K562 (cell line): ENCODE data around the gene BCL3. TPM values are rescaled to one million over a fixed set of nuclear protein-coding genes. Genes with fewer than 3 reads are reported as not detected.
"Not testable (repeated sequence)": the region's sequence is repeated elsewhere in the genome, so short reads cannot be mapped to it uniquely, and the experiment has no call there.

ENCODE experiments used
- ATAC-seq: fragments of 200-7000 bp; cut with Tn5 transposase; 3 replicates; pipeline ENCODE4 v1.9.1; 2020; ENCODE audit warnings: moderate library complexity
- BruUV-seq: library from RNA; stranded (reverse); fragments of 400-500 nt; replicated peaks from 2 replicates; lab custom pipeline; 2021; lab: Mats Ljungman, UMichigan
- CTCF ChIA-PET: fragments of 300-600 bp; formaldehyde crosslinking; extraction: SDS; loops from one replicate; lab custom pipeline; 2021; ENCODE audit warnings: low intra/inter-chr PET ratio; lab: Yijun Ruan, JAX
- POLR2A ChIA-PET: fragments of 300-600, 350-650 bp; sonication (Branson Sonifier 250); formaldehyde crosslinking; extraction: SDS; loops from one replicate; lab custom pipeline; 2021; ENCODE audit warnings: antibody characterized with exemption, inconsistent platforms; lab: Yijun Ruan, JAX
- DNase-seq, 4 experiments: peaks; one replicate each; pipeline versions ENCODE4 v3.0.0 to v3.0.0-alpha.2; 2011 to 2018; ENCODE audit warnings: low spot score in 3 of 4, mixed read lengths in 3 of 4; ENCODE audit errors: extremely low read depth in 1 of 4
- FAIRE-seq: peaks from 2 replicates; lab custom pipeline; 2011; peaks lifted over from hg19 to GRCh38; lab: Jason Lieb, UNC
- H2AFZ ChIP-seq: 2 replicates; pipeline ENCODE4 v1.6.0; 2011; ENCODE audit warnings: low read depth, low read length, control low read depth, inconsistent platforms
- H3K27ac ChIP-seq: fragments of 200-600 bp; 3 replicates; pipeline ENCODE4 v1.8.0; 2011; ENCODE audit warnings: low read depth, mild to moderate bottlenecking, control low read depth, inconsistent platforms, low read length, moderate library complexity, mixed read lengths; ENCODE audit errors: extremely low read depth
- H3K27me3 ChIP-seq, 2 experiments: fragments of 300-600 bp in 1 of 2; 2 replicates in 1 of 2; 3 replicates in 1 of 2; pipeline versions ENCODE4 v1.6.0 to v1.8.0; 2011; ENCODE audit warnings: inconsistent platforms in 2 of 2, low read length in 2 of 2, mild to moderate bottlenecking in 1 of 2, mixed read lengths in 1 of 2, moderate library complexity in 1 of 2; ENCODE audit not compliant: control insufficient read depth in 2 of 2, insufficient read depth in 2 of 2
- H3K36me3 ChIP-seq: fragments of 300-600 bp; 3 replicates; pipeline ENCODE4 v1.8.0; 2011; ENCODE audit warnings: mild to moderate bottlenecking, low read length, inconsistent platforms; ENCODE audit not compliant: control insufficient read depth, insufficient read depth
- H3K4me1 ChIP-seq, 2 experiments: fragments of 200-600 bp in 1 of 2; replicated peaks in 1 of 2; 2 replicates in 1 of 2; 3 replicates in 1 of 2; pipeline versions ENCODE4 v1.5.1 to v1.8.0; 2011; ENCODE audit warnings: inconsistent platforms in 2 of 2, low read length in 2 of 2, mild to moderate bottlenecking in 1 of 2, mixed read lengths in 1 of 2, moderate library complexity in 1 of 2; ENCODE audit not compliant: control insufficient read depth in 2 of 2, insufficient read depth in 2 of 2
- H3K4me2 ChIP-seq: 2 replicates; pipeline ENCODE4 v1.6.1; 2011; ENCODE audit warnings: low read length, control low read depth, inconsistent platforms, mixed read lengths; ENCODE audit not compliant: insufficient read depth
- H3K4me3 ChIP-seq: fragments of 200-600 bp; sonication (generic), shearing (Covaris generic); 2 replicates; pipeline ENCODE4 v1.5.1; 2016; ENCODE audit warnings: control low read depth, inconsistent platforms
- H3K79me2 ChIP-seq: fragments of 200-600 bp; 3 replicates; pipeline ENCODE4 v1.8.0; 2011; ENCODE audit warnings: low read length, inconsistent platforms; ENCODE audit not compliant: control insufficient read depth, insufficient read depth
- H3K9ac ChIP-seq, 2 experiments: 2 replicates each; pipeline versions ENCODE4 v1.6.0 to v1.6.1; 2011; ENCODE audit warnings: low read depth in 2 of 2, low read length in 2 of 2, control low read depth in 1 of 2, inconsistent platforms in 1 of 2, mild to moderate bottlenecking in 1 of 2, mixed read lengths in 1 of 2; ENCODE audit not compliant: insufficient read depth in 1 of 2
- H3K9me1 ChIP-seq: one replicate; pipeline ENCODE4 v1.6.0; 2011; ENCODE audit warnings: inconsistent platforms, mild to moderate bottlenecking, low read length, moderate library complexity; ENCODE audit not compliant: control insufficient read depth, insufficient read depth
- H3K9me3 ChIP-seq: replicated peaks from 2 replicates; pipeline ENCODE4 v1.5.1; 2011; ENCODE audit warnings: low read depth, low read length, inconsistent platforms; ENCODE audit not compliant: control insufficient read depth, insufficient read depth
- H4K20me1 ChIP-seq: replicated peaks from 2 replicates; pipeline ENCODE4 v1.6.1; 2011; ENCODE audit warnings: low read length, inconsistent platforms, mixed read lengths; ENCODE audit not compliant: control insufficient read depth, insufficient read depth
- CEBPB ChIP-seq: fragments of 450-650 bp; IDR thresholded peaks from 2 replicates; pipeline ENCODE4 v1.6.1; 2016; ENCODE audit warnings: missing genetic modification characterization, missing compliant biosample characterization
- HNRNPUL1 ChIP-seq: fragments of 200-400 bp; formaldehyde crosslinking; IDR thresholded peaks from 2 replicates; pipeline ENCODE4 v1.6.1; 2017; ENCODE audit warnings: low read length
- ZNF354B ChIP-seq: fragments of 250-450 bp; sonication (Bioruptor Pico); IDR thresholded peaks from 2 replicates; pipeline ENCODE4 v1.4.0; 2020
- ZNF785 ChIP-seq: fragments of 250-450 bp; sonication (Bioruptor Pico); IDR thresholded peaks from 2 replicates; pipeline ENCODE4 v1.4.0; 2020; ENCODE audit warnings: mild to moderate bottlenecking
- WGBS: fragments of 100-300 bp; shearing (Covaris generic); methylation state at CpG from one replicate; pipeline ENCODE4 v1.1.6; 2016; ENCODE audit warnings: low coverage, mixed read lengths; ENCODE audit not compliant: insufficient coverage; ENCODE audit errors: missing lambda C conversion rate; 5-methylcytosine and 5-hydroxymethylcytosine counted together
- in situ Hi-C: fragments of 300-500 bp; cut with MboI; formaldehyde crosslinking; loops from 4 replicates; pipeline ENCODE4 v1.15.0; 2018; ENCODE audit warnings: inconsistent platforms, mixed read lengths
- intact Hi-C: fragments of 100-400 bp; cut with micrococcal nuclease; formaldehyde crosslinking; loops from 2 replicates; pipeline ENCODE4 v1.14.2; 2022
- polyA plus RNA-seq, 8 experiments: library from polyadenylated mRNA; depleted of rRNA in 4 of 8; stranded (reverse) in 5 of 8; unstranded in 3 of 8; fragments of >200 nt; fragmentation: Nextera tagmentation in 2 of 8; fragmentation: Illumina TruSeq in 1 of 8; extraction: Ambion mirVana in 2 of 8; extraction: Trizol in 1 of 8; gene quantifications; 2 replicates each; pipeline versions ENCODE4 v1.2.1 to v1.2.3, GENCODE V29; 2011 to 2014; ENCODE audit warnings: inconsistent platforms in 1 of 8, missing spikeins in 1 of 8
- total RNA-seq, 7 experiments: library from RNA; depleted of rRNA in 6 of 7; stranded (reverse); fragments of >200 nt in 6 of 7; fragmentation: Illumina TruSeq in 2 of 7; extraction: Trizol in 2 of 7; gene quantifications; 2 replicates each; pipeline versions ENCODE4 v1.2.1 to v1.2.3, GENCODE V29; 2011 to 2021; ENCODE audit warnings: low replicate concordance in 1 of 7

The BCL3 gene
- total and polyA plus RNA-seq, 9 of the 15 experiments (the other 6 are each of a cell fraction or from before 2014, with no cell fraction given): 0.03 to 2.4 (median 0.50) TPM; not detected in 1

DNA sequence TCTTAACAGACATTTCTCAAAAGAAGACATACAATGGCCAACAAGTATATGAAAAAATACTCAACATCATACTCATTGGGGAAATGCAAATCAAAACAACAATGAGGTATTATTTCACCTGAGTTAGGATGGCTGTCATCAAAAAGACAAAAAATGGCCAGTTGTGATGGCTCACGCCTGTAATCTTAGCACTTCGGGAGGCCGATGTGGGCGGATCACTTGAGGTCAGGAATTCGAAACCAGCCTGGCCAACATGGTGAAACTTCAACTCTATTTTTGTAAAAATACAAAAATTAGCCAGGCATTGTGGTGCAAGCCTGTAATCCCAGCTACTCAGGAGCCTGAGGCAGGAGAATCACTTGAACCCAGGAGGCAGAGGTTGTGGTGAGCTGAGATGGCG, 27.6 kb upstream of the BCL3 start:
- ATAC-seq (no peak), FAIRE-seq (no peak), DNase-seq (no peak)
- WGBS: 34% methylated on average over 6 of the region's 6 CpGs
- H3K27ac ChIP-seq: no peak overlapping the region
- in situ Hi-C loops (loop anchor here (5.0 kb wide), 2 partner anchors 46 to 149 kb away; no protein-coding TSS in a partner anchor), intact Hi-C loops (no loop called here)
- H3K4me3 ChIP-seq: no peak overlapping the region
- H2AFZ ChIP-seq: no peak overlapping the region; the same call in 1 of the 2 replicates
- H3K27me3 ChIP-seq: no peaks in the 10 kb centered on the region
- no peak for TF ChIP-seq ZNF354B (CRISPR knock-in tag)
- TF ChIP-seq HNRNPUL1: no peak
- no peak for TF ChIP-seq ZNF785
- H3K4me2 ChIP-seq: no peak overlapping the region
- no peak overlapping the region for H3K9ac ChIP-seq
- H3K9me1 ChIP-seq: no peaks in the 10 kb centered on the region
- H3K36me3 ChIP-seq: no peaks in the 10 kb centered on the region
- H3K79me2 ChIP-seq: no peaks in the 10 kb centered on the region
- ChIA-PET POLR2A (interaction anchor here (0.6 to 2.2 kb wide), 4 partner anchors 11 to 443 kb away, joined by 3 to 7 read pairs (median 3); no protein-coding TSS in a partner anchor), CTCF (interaction anchor here (0.9 kb wide), 1 partner anchor 51 kb away, joined by 5 read pairs; no protein-coding TSS in a partner anchor)
- H4K20me1 ChIP-seq: no peaks in the 10 kb centered on the region
- H3K4me1 ChIP-seq: peaks cover 20 to 31% of the 10 kb centered on the region in 2 experiments
- H3K9me3 ChIP-seq: peaks cover 1% of the 10 kb centered on the region
- no TSS peak for BruUV-seq

DNA sequence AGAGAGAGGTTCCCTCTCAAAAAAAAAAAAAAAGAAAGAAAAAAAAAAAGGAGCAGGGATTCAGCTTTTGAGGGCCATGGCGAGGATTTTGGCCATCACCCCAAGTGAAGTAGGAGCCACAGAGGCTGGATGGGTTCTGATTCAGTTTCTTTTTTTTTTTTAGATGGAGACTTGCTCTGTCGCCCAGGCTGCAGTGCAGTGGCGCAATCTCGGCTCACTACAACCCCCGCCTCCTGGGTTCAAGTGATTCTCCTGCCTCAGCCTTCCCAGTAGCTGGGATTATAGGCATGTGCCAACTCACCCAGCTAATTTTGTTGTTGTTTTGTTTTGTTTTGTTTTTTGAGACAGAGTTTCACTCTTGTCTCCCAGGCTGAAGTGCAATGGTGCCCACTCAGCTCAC, 27.1 kb upstream of the BCL3 start:
- H3K27me3 ChIP-seq, H2AFZ ChIP-seq, intact Hi-C loops, ATAC-seq, H4K20me1 ChIP-seq, FAIRE-seq, H3K9ac ChIP-seq, H3K4me3 ChIP-seq, H3K27ac ChIP-seq, H3K4me2 ChIP-seq, H3K9me3 ChIP-seq, H3K79me2 ChIP-seq, BruUV-seq, H3K36me3 ChIP-seq, DNase-seq, H3K9me1 ChIP-seq: not testable (repeated sequence)
- peak; percentile 65 for TF ChIP-seq CEBPB
- WGBS: 100% methylated on average over 1 of the region's 5 CpGs
- in situ Hi-C loops: loop anchor here (5.0 kb wide), 2 partner anchors 46 to 149 kb away; no protein-coding TSS in a partner anchor
- CTCF ChIA-PET: interaction anchor here (0.9 kb wide), 1 partner anchor 51 kb away, joined by 5 read pairs; no protein-coding TSS in a partner anchor
- POLR2A ChIA-PET: interaction anchor here (0.6 to 2.2 kb wide), 3 partner anchors 12 to 443 kb away, joined by 3 to 7 read pairs (median 3); no protein-coding TSS in a partner anchor
- peaks cover 20 to 31% of the 10 kb centered on the region in 2 experiments for H3K4me1 ChIP-seq
